H1 (cell line): Measurements from ENCODE around the gene PYGB.

ENCODE experiments used
- HDAC2 ChIP-seq, 2 experiments: fragments of 300-600 bp in 1 of 2; sonication (generic) in 1 of 2; IDR thresholded peaks; 2 replicates each; pipeline ENCODE4 v1.6.1; 2011 to 2012; ENCODE audit warnings: low read depth in 2 of 2, low read length in 2 of 2, mild to moderate bottlenecking in 2 of 2, moderate library complexity in 2 of 2, borderline replicate concordance in 1 of 2, inconsistent platforms in 1 of 2
- MAFK ChIP-seq: IDR thresholded peaks from 2 replicates; pipeline ENCODE4 v1.6.1; 2012; ENCODE audit warnings: low read depth, mild to moderate bottlenecking, improper control_type of control experiment, low read length
- TAF1 ChIP-seq: IDR thresholded peaks from 2 replicates; pipeline ENCODE4 v1.6.1; 2011; ENCODE audit warnings: mild to moderate bottlenecking, low read depth, low read length

DNA sequence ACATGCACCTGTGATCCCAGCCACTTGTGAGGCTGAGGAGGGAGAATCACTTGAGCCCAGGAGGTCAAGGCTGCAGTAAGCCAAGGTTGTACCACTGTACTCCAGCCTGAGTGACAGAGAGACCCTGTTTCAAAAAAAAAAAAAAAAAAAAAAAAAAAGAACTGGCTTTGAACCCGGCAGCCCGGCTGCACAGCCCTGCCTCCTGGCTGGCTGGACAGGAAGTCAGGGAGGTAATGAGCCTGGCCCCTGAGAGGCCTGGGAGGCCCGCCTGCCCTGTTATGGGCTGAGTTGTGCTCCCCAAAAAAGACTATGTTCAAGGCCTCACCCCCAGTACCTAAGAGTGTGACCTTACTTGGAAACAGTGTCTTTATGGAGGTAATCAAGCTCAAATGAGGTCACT lies 77.2 kb downstream of the PYGB start:
- TF ChIP-seq TAF1 (no peak), MAFK (no peak), HDAC2 (IDR thresholded peaks at IDR 0.05; ENCODE audit: borderline replicate concordance in 1 of 2, low read depth in 2 of 2, low read length in 2 of 2) (no peak)
